ENCODE measurements around the gene MYL7.

MYL7 gene

GRCh38 chr7:44161371-44161770 lies 20.2 kb upstream of the MYL7 start:
- H3K27me3 ChIP-seq (ENCODE audit: control insufficient read depth, insufficient read depth, low read length), result no peaks in the 10 kb centered on the region
- H3K9ac ChIP-seq (ENCODE audit: low read length), result no peak overlapping the region
- H3K4me3 ChIP-seq (ENCODE audit: low read length), result no peak overlapping the region
- H3K27ac ChIP-seq (ENCODE audit: low read depth, low read length), result no peak overlapping the region
- H3K4me1 ChIP-seq (ENCODE audit: control insufficient read depth, insufficient read depth, low read length), result no peaks in the 10 kb centered on the region
- no peaks in the 10 kb centered on the region for H3K36me3 ChIP-seq (ENCODE audit: control insufficient read depth, insufficient read depth, low read length)

- no peaks in the 10 kb centered on the region for H3K27me3 ChIP-seq (ENCODE audit: control insufficient read depth, insufficient read depth, low read length)
- H3K4me3 ChIP-seq (ENCODE audit: low read length), result no peak overlapping the region
- no peak overlapping the region for H3K27ac ChIP-seq (ENCODE audit: low read depth, low read length)
- no peak overlapping the region for H3K9ac ChIP-seq (ENCODE audit: low read length)
- H3K4me1 ChIP-seq (ENCODE audit: control insufficient read depth, insufficient read depth, low read length), result no peaks in the 10 kb centered on the region
- H3K36me3 ChIP-seq (ENCODE audit: control insufficient read depth, insufficient read depth, low read length), result no peaks in the 10 kb centered on the region
Measured at GRCh38 chr7:44159824-44160630, 18.9 kb upstream of the MYL7 start.

- H3K9ac ChIP-seq (ENCODE audit: low read length), result no peak overlapping the region
- H3K27ac ChIP-seq (ENCODE audit: low read depth, low read length), result no peak overlapping the region
- H3K27me3 ChIP-seq (ENCODE audit: control insufficient read depth, insufficient read depth, low read length), result no peaks in the 10 kb centered on the region
- no peaks in the 10 kb centered on the region for H3K36me3 ChIP-seq (ENCODE audit: control insufficient read depth, insufficient read depth, low read length)
- H3K4me3 ChIP-seq (ENCODE audit: low read length), result no peak overlapping the region
- no peaks in the 10 kb centered on the region for H3K4me1 ChIP-seq (ENCODE audit: control insufficient read depth, insufficient read depth, low read length)
Measured at GRCh38 chr7:44158873-44159631, 17.9 kb upstream of the MYL7 start.

- no peak overlapping the region for H3K9ac ChIP-seq (ENCODE audit: low read length)
- no peak overlapping the region for H3K27ac ChIP-seq (ENCODE audit: low read depth, low read length)
- no peak overlapping the region for H3K4me3 ChIP-seq (ENCODE audit: low read length)
- H3K4me1 ChIP-seq (ENCODE audit: control insufficient read depth, insufficient read depth, low read length), result no peaks in the 10 kb centered on the region
- no peaks in the 10 kb centered on the region for H3K36me3 ChIP-seq (ENCODE audit: control insufficient read depth, insufficient read depth, low read length)
- no peaks in the 10 kb centered on the region for H3K27me3 ChIP-seq (ENCODE audit: control insufficient read depth, insufficient read depth, low read length)
Measured at GRCh38 chr7:44158096-44158872, 17.2 kb upstream of the MYL7 start.

GRCh38 chr7:44157116-44158080 lies 16.3 kb upstream of the MYL7 start:
- no peak overlapping the region for H3K27ac ChIP-seq (ENCODE audit: low read depth, low read length)
- no peak overlapping the region for H3K4me3 ChIP-seq (ENCODE audit: low read length)
- no peaks in the 10 kb centered on the region for H3K27me3 ChIP-seq (ENCODE audit: control insufficient read depth, insufficient read depth, low read length)
- no peaks in the 10 kb centered on the region for H3K4me1 ChIP-seq (ENCODE audit: control insufficient read depth, insufficient read depth, low read length)
- H3K36me3 ChIP-seq (ENCODE audit: control insufficient read depth, insufficient read depth, low read length), result no peaks in the 10 kb centered on the region
- no peak overlapping the region for H3K9ac ChIP-seq (ENCODE audit: low read length)

GRCh38 chr7:44156453-44157010 lies 15.4 kb upstream of the MYL7 start:
- Histone ChIP-seq H3K27ac (ENCODE audit: low read depth, low read length) (no peak overlapping the region), H3K36me3 (ENCODE audit: control insufficient read depth, insufficient read depth, low read length) (no peaks in the 10 kb centered on the region), H3K9ac (ENCODE audit: low read length) (no peak overlapping the region), H3K4me1 (ENCODE audit: control insufficient read depth, insufficient read depth, low read length) (no peaks in the 10 kb centered on the region), H3K27me3 (ENCODE audit: control insufficient read depth, insufficient read depth, low read length) (no peaks in the 10 kb centered on the region), H3K4me3 (ENCODE audit: low read length) (no peak overlapping the region)

GRCh38 chr7:44155191-44156185 lies 14.4 kb upstream of the MYL7 start:
- Histone ChIP-seq H3K9ac (ENCODE audit: low read length) (no peak overlapping the region), H3K4me1 (ENCODE audit: control insufficient read depth, insufficient read depth, low read length) (no peaks in the 10 kb centered on the region)

GRCh38 chr7:44154703-44155102 lies 13.6 kb upstream of the MYL7 start:
- H3K27ac ChIP-seq (ENCODE audit: low read depth, low read length), result no peak overlapping the region
- no peaks in the 10 kb centered on the region for H3K27me3 ChIP-seq (ENCODE audit: control insufficient read depth, insufficient read depth, low read length)
- H3K4me1 ChIP-seq (ENCODE audit: control insufficient read depth, insufficient read depth, low read length), result no peaks in the 10 kb centered on the region
- H3K4me3 ChIP-seq (ENCODE audit: low read length), result no peak overlapping the region
- H3K36me3 ChIP-seq (ENCODE audit: control insufficient read depth, insufficient read depth, low read length), result no peaks in the 10 kb centered on the region
- no peak overlapping the region for H3K9ac ChIP-seq (ENCODE audit: low read length)

More at GRCh38 chr7:44155191-44156185, 14.4 kb upstream of the MYL7 start:
- H3K27me3 ChIP-seq (ENCODE audit: control insufficient read depth, insufficient read depth, low read length), result no peaks in the 10 kb centered on the region
- H3K4me3 ChIP-seq (ENCODE audit: low read length), result no peak overlapping the region
- no peak overlapping the region for H3K27ac ChIP-seq (ENCODE audit: low read depth, low read length)
- no peaks in the 10 kb centered on the region for H3K36me3 ChIP-seq (ENCODE audit: control insufficient read depth, insufficient read depth, low read length)

- no peaks in the 10 kb centered on the region for H3K36me3 ChIP-seq (ENCODE audit: control insufficient read depth, insufficient read depth, low read length)
- H3K4me3 ChIP-seq (ENCODE audit: low read length), result no peak overlapping the region
- no peak overlapping the region for H3K27ac ChIP-seq (ENCODE audit: low read depth, low read length)
- H3K9ac ChIP-seq (ENCODE audit: low read length), result no peak overlapping the region
- H3K4me1 ChIP-seq (ENCODE audit: control insufficient read depth, insufficient read depth, low read length), result no peaks in the 10 kb centered on the region
- no peaks in the 10 kb centered on the region for H3K27me3 ChIP-seq (ENCODE audit: control insufficient read depth, insufficient read depth, low read length)
Measured at GRCh38 chr7:44153948-44154335, 12.8 kb upstream of the MYL7 start.

- H3K4me1 ChIP-seq (ENCODE audit: control insufficient read depth, insufficient read depth, low read length), result no peaks in the 10 kb centered on the region
- H3K9ac ChIP-seq (ENCODE audit: low read length), result no peak overlapping the region
- H3K27ac ChIP-seq (ENCODE audit: low read depth, low read length), result no peak overlapping the region
- H3K4me3 ChIP-seq (ENCODE audit: low read length), result no peak overlapping the region
- no peaks in the 10 kb centered on the region for H3K36me3 ChIP-seq (ENCODE audit: control insufficient read depth, insufficient read depth, low read length)
- no peaks in the 10 kb centered on the region for H3K27me3 ChIP-seq (ENCODE audit: control insufficient read depth, insufficient read depth, low read length)
Measured at GRCh38 chr7:44152971-44153947, 12.1 kb upstream of the MYL7 start.
